ENCODE measurements around the gene CFAP251. TPM values are rescaled to one million over a fixed set of nuclear protein-coding genes. Genes with fewer than 3 reads are reported as not detected.

The CFAP251 gene
- total and polyA plus RNA-seq, 2 of the 8 experiments (the other 6 are each of a cell fraction or from before 2014, with no cell fraction given) = 1.8 to 2.9 TPM

GRCh38 chr12:121932176-121932536 is 13.8 kb downstream of the CFAP251 start:
- TF ChIP-seq SIRT6 (IDR thresholded peaks at IDR 0.05; ENCODE audit: low read length) (no peak), USF2 (IDR thresholded peaks at IDR 0.05; ENCODE audit: low read length) (no peak), PHF8 (conservative IDR thresholded peaks at IDR 0.05; ENCODE audit: low read depth, low read length) (no peak), BCL11A (IDR thresholded peaks at IDR 0.05; ENCODE audit: low read depth in 2 of 2, low read length in 2 of 2) (no peak), NRF1 (IDR thresholded peaks at IDR 0.05; ENCODE audit: low read depth, low read length) (no peak), KDM1A (IDR thresholded peaks at IDR 0.05; ENCODE audit: borderline replicate concordance, low read length) (peak; percentile 69; the same call in 1 of the 2 replicates), RAD21 (IDR thresholded peaks at IDR 0.05 in 1 of 2, conservative IDR thresholded peaks at IDR 0.05 in 1 of 2; ENCODE audit: low read depth in 2 of 2, low read length in 2 of 2) (no peak)
- TF ChIP-seq, protein P1, sequence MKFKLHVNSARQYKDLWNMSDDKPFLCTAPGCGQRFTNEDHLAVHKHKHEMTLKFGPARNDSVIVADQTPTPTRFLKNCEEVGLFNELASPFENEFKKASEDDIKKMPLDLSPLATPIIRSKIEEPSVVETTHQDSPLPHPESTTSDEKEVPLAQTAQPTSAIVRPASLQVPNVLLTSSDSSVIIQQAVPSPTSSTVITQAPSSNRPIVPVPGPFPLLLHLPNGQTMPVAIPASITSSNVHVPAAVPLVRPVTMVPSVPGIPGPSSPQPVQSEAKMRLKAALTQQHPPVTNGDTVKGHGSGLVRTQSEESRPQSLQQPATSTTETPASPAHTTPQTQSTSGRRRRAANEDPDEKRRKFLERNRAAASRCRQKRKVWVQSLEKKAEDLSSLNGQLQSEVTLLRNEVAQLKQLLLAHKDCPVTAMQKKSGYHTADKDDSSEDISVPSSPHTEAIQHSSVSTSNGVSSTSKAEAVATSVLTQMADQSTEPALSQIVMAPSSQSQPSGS (IDR thresholded peaks at IDR 0.05; ENCODE audit: low read length) = no peak
- Histone ChIP-seq H3K4me1 (replicated peaks in 1 of 4; ENCODE audit: control insufficient read depth in 3 of 4, insufficient read depth in 4 of 4, low read length in 3 of 4) (peaks cover 2 to 12% (median 6%) of the 10 kb centered on the region in 4 experiments), H3K4ac (replicated peaks; ENCODE audit: insufficient read length, low read depth, low read length) (no peak overlapping the region), H3K56ac (replicated peaks; ENCODE audit: insufficient read length, low read depth, low read length) (no peak overlapping the region), H3K27me3 (replicated peaks in 1 of 4; ENCODE audit: control insufficient read depth in 3 of 4, extremely low read depth in 1 of 4, insufficient read depth in 3 of 4, low read length in 3 of 4) (no peaks in the 10 kb centered on the region), H4K20me1 (replicated peaks in 1 of 2; ENCODE audit: control insufficient read depth in 1 of 2, insufficient read depth in 2 of 2, low read length in 2 of 2) (no peaks in the 10 kb centered on the region), H3K4me2 (ENCODE audit: insufficient read depth in 1 of 2, low read depth in 2 of 2, low read length in 2 of 2) (no peak overlapping the region), H4K91ac (replicated peaks; ENCODE audit: insufficient read length, low read length) (no peak overlapping the region), H2AFZ (ENCODE audit: low read length) (no peak overlapping the region), H3K79me1 (ENCODE audit: low read depth, low read length) (no peaks in the 10 kb centered on the region), H2BK20ac (ENCODE audit: low read length) (no peak overlapping the region), H2BK15ac (ENCODE audit: low read length) (no peak overlapping the region), H3K27ac (ENCODE audit: low read depth, low read length) (no peak overlapping the region), H3K4me3 (ENCODE audit: extremely low read depth in 1 of 4, insufficient read depth in 2 of 4, low read depth in 3 of 4, low read length in 4 of 4) (no peak overlapping the region), H3K9me3 (ENCODE audit: insufficient read depth in 2 of 2, low read depth in 1 of 2, low read length in 1 of 2) (no peaks in the 10 kb centered on the region; a peak in 1 of 4 replicates), H3K23me2 (ENCODE audit: low read depth, low read length) (no peaks in the 10 kb centered on the region), H3K23ac (ENCODE audit: insufficient read length) (no peak overlapping the region), H2BK120ac (replicated peaks; ENCODE audit: low read depth, low read length) (no peak overlapping the region), H3K18ac (ENCODE audit: extremely low read depth, low read length) (no peak overlapping the region), H3K14ac (ENCODE audit: insufficient read length) (no peak overlapping the region), H4K8ac (ENCODE audit: extremely low read depth, insufficient read depth, low read length) (no peak overlapping the region), H3K79me2 (ENCODE audit: control insufficient read depth in 1 of 2, insufficient read depth in 2 of 2, low read length in 2 of 2) (no peaks in the 10 kb centered on the region), H2BK5ac (ENCODE audit: low read depth, low read length) (no peak overlapping the region), H2AK5ac (ENCODE audit: low read depth, low read length) (no peak overlapping the region), H3K36me3 (ENCODE audit: control insufficient read depth in 2 of 4, insufficient read depth in 4 of 4, low read length in 3 of 4) (no peaks in the 10 kb centered on the region), H3K9ac (replicated peaks in 1 of 4; ENCODE audit: extremely low read depth in 1 of 4, low read depth in 3 of 4, low read length in 3 of 4) (no peak overlapping the region), H2BK12ac (ENCODE audit: low read depth, low read length) (0 out of 2 replicates have a peak overlapping the region, but pooled peaks have one; percentile 78), H4K5ac (ENCODE audit: insufficient read length, low read depth, low read length) (no peak overlapping the region)
- DNase-seq (ENCODE audit: low read depth in 1 of 2, low spot score in 2 of 2) = no peak
- no peak for FAIRE-seq
- CTCF ChIA-PET (ENCODE audit: partially characterized antibody) = interaction anchor here (0.7 to 1.8 kb wide), 5 partner anchors 11 to 122 kb away, joined by 3 to 8 read pairs (median 4); no protein-coding TSS in a partner anchor
- 97% methylated on average over 3 of the region's 3 CpGs; no CpG with 5 or more reads in 1 of the 2 experiments for WGBS, 2 experiments (ENCODE audit: extremely low coverage in 1 of 2, insufficient coverage in 1 of 2, insufficient read length in 1 of 2, insufficient replicate concordance in 2 of 2, low coverage in 1 of 2, low lambda C conversion rate in 2 of 2, missing lambda C conversion rate in 1 of 2)
- POLR2A ChIA-PET (ENCODE audit: partially characterized antibody) = interaction anchor here (1.1 to 1.2 kb wide), 2 partner anchors 89 to 131 kb away, joined by 3 read pairs; partner anchors contain the start of gene BCL7A

Measured in H1 (cell line).